GDM1 (cell line): Measurements from ENCODE around the gene ARHGAP10.
A peak's percentile ranks its signal among the peaks of the same experiment; 100 is the strongest.

ENCODE experiments used
- DNase-seq: peaks from one replicate; lab custom pipeline; 2025; lab: John Stamatoyannopoulos, UW

The ARHGAP10 gene

GRCh38 chr4:148041606-148042329 lies 309.9 kb downstream of the ARHGAP10 start:
- no peak for DNase-seq

GRCh38 chr4:148044089-148044911 lies 312.4 kb downstream of the ARHGAP10 start:
- DNase-seq: no peak

GRCh38 chr4:148044912-148045352 lies 313.0 kb downstream of the ARHGAP10 start:
- no peak for DNase-seq

- DNase-seq: no peak
Observed at GRCh38 chr4:148048598-148048997, 316.7 kb downstream of the ARHGAP10 start.

GRCh38 chr4:148051403-148051802 lies 319.5 kb downstream of the ARHGAP10 start:
- DNase-seq: no peak

GRCh38 chr4:148052448-148052847 lies 320.6 kb downstream of the ARHGAP10 start:
- no peak for DNase-seq

- DNase-seq: no peak
Observed at GRCh38 chr4:148053298-148054003, 321.6 kb downstream of the ARHGAP10 start.

- DNase-seq: no peak
Observed at GRCh38 chr4:148054275-148054674, 322.4 kb downstream of the ARHGAP10 start.

- no peak for DNase-seq
Observed at GRCh38 chr4:148055844-148056243, 324.0 kb downstream of the ARHGAP10 start.

GRCh38 chr4:148056879-148057278 lies 325.0 kb downstream of the ARHGAP10 start:
- peak; percentile 81 for DNase-seq

- DNase-seq: no peak
Observed at GRCh38 chr4:148057516-148057915, 325.6 kb downstream of the ARHGAP10 start.

- no peak for DNase-seq
Observed at GRCh38 chr4:148057984-148058859, 326.3 kb downstream of the ARHGAP10 start.

GRCh38 chr4:148059617-148060180 lies 327.8 kb downstream of the ARHGAP10 start:
- no peak for DNase-seq

- no peak for DNase-seq
Observed at GRCh38 chr4:148060264-148061140, 328.6 kb downstream of the ARHGAP10 start.

GRCh38 chr4:148061141-148061481 lies 329.2 kb downstream of the ARHGAP10 start:
- no peak for DNase-seq

- DNase-seq: no peak
Observed at GRCh38 chr4:148061795-148062194, 329.9 kb downstream of the ARHGAP10 start.

GRCh38 chr4:148062301-148062950 lies 330.5 kb downstream of the ARHGAP10 start:
- no peak for DNase-seq

GRCh38 chr4:148064451-148064850 lies 332.6 kb downstream of the ARHGAP10 start:
- DNase-seq: no peak

GRCh38 chr4:148065075-148065474 lies 333.2 kb downstream of the ARHGAP10 start:
- no peak for DNase-seq
